Stimulated activated CD8-positive, alpha-beta memory T cell treated with anti-CD3 and anti-CD28 coated beads, Interleukin-12 subunit alpha, Interleukin-12 subunit beta, amount 100 ng/mL, for 24 hours (primary cell): ENCODE measurements around the gene PIP4K2A.

Source experiments
- DNase-seq: peaks from one replicate; pipeline ENCODE4 v3.0.0-alpha.2; 2020; ENCODE audit errors: extremely low read depth

PIP4K2A gene

DNA sequence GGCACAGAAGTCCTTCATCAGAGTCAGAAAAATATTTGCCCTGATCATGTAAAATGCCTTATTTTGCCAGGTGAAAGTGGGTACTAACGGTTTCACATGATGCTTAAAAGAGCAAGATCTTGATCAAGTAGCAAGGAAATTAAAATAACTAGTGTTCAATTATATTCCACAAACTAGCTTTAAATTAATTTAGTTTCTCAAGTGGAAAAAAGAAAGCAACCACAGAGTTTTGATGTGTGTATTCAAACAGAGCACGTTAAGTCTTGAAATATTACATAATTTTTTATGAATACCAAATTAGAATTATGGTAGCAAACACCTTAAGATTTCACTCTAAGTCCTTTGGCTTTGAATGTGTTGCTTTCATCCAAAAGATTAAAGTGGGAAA lies 47.3 kb downstream of the PIP4K2A start:
- DNase-seq, result no peak

DNA sequence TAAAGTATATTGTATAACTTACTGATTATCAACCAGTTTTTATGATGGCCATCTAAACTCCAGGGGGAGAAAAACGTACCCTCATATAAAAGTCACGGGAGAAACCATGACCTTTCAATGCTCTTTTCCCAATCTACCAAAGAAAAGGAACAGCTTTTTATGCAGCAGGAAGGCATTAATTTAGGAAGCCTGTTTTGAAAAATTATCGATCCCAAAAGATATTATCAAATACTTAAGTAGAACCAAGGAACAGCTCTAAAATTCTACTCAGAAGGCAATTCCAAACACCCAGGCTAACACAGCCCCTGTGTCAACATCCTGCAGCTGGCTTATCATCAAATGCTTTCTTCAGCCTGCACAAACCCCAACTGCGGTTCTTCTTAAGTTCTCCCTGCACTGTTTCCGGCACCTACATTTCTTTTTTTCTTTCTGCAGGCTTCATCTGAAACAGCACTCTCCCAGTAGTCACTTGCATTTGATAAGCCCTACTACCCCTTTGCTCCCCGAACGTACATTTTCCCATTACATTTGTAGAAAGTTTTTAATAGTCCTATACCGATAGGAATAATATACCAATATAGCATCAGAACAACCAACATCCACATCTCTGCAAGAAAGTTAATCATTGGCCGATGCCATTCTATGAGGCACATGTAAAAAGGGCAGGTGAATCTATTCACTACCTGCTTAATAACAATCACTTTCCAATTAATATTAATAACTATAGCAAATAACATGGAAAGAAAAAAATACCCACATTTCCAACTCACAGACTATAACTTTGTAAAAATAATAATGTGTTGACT lies 47.9 kb downstream of the PIP4K2A start:
- no peak for DNase-seq

DNA sequence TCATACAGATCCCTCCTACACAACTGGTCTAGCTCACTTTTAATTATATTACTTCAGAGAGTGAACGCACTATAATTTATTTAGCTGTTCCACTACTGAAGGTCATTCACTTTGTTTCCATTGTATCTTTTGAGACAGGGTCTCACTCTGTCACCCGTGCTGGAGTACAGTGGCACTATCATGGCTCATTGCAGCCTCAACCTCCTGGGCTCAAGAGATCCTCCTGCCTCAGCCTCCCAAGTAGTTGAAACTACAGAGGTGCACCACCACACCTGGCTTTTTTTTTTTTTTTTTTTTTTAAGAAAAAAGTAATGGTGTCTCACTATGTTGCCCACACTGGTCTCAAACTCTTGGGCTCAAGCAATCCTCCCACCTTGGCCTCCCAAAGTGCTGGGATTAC lies 49.0 kb downstream of the PIP4K2A start:
- DNase-seq, result no peak

DNA sequence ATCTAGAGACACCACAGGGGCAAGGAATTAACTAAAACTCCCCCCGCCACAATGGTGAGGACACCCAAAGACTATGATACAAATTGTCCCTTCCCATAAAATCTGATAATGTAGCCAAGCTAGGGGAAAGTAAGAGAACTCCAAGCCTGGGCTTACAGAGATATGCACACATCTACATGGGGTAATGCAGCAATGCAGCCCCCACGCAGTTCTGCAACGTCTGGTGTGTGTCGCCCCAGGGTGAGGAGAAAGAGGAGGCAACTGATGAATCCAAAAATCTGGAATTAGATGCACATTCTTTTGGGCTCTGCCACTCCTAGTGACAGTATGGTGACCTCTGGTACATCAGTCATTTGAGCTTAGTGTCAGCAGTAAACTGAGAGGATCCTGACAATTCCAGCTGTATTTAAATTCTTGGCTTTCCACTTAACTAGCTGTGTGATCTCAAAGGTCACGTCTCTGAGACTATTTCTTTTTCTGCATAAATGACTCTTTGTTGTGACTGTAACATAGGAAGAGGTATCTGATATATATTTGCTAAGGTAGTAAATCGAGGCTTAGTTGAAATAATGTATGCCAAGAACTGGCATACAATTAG lies 51.5 kb downstream of the PIP4K2A start:
- no peak for DNase-seq

- DNase-seq, result no peak
Observed at GRCh38 chr10:22659866-22660265, 54.5 kb downstream of the PIP4K2A start.

DNA sequence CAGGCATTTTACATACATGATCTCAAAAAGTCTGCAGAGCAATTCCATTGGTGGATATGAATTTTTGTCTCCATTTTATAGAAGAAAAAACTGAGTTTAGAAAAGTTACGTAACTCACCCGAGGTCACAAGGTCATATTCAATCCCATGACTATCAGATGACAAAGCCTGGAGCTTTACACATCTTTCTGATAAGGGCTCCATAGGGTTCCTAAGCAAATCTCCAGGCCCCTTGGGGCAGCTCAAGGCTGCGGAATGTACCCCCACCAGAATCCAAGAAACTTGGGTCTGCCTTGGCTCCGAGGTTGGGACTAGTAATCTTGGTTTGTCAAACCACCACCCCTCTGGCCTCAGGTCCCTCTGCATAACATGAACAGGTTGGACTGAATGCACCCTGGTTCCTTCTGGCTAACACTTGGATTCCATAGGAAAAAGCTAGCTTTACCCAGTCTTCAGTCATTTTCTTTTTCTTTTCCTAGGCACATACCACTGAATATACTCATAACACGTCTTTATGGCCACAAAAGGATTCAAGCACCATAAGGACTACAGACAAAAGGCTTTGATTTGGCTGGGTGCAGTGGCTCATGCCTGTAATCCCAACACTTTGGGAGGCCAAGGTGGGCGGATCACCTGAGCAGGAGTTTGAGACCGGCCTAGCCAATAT lies 55.5 kb downstream of the PIP4K2A start:
- no peak for DNase-seq

GRCh38 chr10:22657566-22658225 lies 56.7 kb downstream of the PIP4K2A start:
- no peak for DNase-seq

DNA sequence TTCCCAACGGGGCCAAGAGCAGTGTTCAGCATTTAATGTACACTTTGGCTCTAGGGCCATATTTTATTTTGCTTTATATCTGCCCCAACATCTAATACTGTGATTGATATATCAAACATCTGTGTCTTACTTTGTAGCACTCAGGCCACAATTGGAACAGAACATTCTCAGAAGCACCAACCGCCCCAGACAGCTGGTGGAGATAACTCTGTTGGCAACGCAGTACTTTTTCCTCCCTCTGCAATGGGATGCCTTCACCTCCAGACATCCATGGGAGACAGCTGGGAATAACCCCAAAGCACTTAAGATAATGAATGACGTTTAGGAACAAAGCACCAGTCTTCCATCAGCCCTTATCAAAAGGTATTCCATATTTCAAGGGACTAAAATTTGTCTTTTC lies 57.4 kb downstream of the PIP4K2A start:
- DNase-seq, result no peak

DNA sequence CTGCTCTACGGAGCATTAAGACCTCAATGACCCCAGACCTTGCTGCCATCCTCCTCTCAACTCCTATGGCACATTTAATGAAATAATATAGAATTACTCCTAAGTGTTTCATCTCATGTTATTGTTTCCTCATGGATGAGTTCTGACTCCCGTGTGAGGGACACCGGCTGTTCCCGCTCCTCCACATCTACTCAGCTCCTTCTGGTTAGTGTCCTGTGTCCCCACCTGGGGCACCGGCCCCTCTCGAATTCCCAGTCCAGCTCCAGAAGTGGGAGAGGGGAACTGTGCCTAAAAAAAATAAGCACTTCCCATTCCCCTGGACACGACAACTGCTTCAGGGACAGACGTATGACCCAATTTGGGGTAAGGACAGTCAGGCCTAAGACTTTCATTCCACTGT lies 58.3 kb downstream of the PIP4K2A start:
- DNase-seq, result no peak

GRCh38 chr10:22655312-22655981 lies 58.9 kb downstream of the PIP4K2A start:
- no peak for DNase-seq

GRCh38 chr10:22652988-22653481 lies 61.3 kb downstream of the PIP4K2A start:
- DNase-seq, result no peak

GRCh38 chr10:22651276-22651980 lies 63.0 kb downstream of the PIP4K2A start:
- no peak for DNase-seq

DNA sequence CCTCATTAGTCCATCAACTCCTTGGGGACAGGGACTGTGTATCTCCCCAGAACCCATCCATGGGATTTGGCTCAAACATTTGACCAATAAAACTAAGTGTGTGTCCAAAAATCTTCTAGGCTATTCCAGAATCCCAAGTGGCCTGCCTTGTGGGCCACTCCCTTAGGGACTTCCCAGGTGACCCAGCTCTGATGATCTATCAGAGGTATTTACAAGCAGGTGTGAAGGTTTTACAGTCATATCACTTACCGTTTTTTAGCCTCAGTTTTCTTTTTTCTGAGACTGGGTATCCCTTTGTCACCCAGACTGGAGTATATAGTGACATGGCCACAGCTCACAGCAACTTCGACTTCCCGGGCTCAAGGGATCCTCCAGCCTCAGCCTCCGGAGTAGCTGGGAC lies 64.4 kb downstream of the PIP4K2A start:
- DNase-seq, result no peak

DNA sequence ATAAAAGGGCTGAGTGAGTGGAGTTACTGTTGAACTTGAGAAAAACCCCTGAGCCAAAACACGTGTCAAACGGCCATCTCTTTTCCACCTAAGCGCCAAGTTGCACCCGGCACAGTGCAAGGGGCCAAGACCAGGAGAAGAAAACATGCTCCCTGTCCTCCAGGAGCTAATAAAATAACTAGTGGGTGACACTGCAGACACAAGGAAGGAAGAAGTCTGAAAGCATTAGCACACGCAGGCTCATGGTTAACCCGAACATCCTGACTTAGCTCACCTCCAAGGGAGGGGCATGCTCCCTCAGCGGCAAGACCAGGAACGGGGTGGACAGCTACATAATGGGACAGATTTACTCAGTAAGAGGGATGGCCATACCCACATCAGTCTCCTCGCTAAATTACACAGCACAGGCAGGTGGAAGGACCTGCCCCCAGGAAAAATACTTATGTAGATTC lies 65.0 kb downstream of the PIP4K2A start:
- no peak for DNase-seq

DNA sequence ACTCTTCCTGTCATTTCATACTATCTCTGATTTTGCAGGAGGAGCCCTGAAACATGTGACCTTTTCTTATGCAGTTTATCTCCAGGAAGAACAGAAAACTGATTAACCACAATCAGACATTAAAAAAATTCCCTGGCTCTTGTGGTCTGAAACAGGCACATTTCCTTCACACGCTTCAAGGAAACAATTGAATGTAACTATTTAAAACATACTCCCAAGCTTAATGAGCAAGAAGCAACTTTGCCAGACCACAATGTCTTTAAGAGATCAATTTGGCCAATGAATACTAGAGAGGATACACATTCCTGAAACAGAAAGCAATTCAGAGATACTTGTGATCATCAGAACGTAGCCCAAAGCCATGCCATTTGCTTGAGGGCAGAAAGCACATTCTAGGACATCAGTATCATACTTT lies 65.8 kb downstream of the PIP4K2A start:
- no peak for DNase-seq

GRCh38 chr10:22647244-22647643 lies 67.1 kb downstream of the PIP4K2A start:
- no peak for DNase-seq

DNA sequence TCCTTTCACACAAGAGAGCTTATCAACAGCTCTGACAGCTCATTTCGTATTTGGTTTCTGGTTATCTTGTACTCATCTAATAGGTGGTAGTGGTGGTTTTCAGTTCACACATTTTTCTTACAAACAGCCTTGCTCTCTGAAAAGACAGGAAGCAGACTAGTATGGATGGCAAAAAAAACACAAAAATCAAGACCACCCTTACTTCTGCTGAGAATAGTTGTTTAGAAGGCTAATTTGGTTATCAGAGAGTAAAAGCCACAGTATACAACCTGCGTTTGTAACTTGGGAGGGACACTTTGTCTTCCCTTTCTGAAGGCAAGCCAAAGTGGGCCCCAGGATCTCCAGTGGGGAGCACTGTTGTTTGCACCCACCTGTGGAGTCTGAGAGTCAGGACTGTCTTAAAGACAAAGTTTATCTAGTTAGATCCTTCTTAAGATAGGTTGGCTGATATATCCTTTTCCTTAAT lies 68.0 kb downstream of the PIP4K2A start:
- no peak for DNase-seq

- no peak for DNase-seq
Observed at GRCh38 chr10:22644222-22644621, 70.2 kb downstream of the PIP4K2A start.

GRCh38 chr10:22643775-22644174 lies 70.6 kb downstream of the PIP4K2A start:
- no peak for DNase-seq

- DNase-seq, result no peak
Observed at GRCh38 chr10:22643116-22643515, 71.3 kb downstream of the PIP4K2A start.

- no peak for DNase-seq
Observed at GRCh38 chr10:22641743-22642142, 72.6 kb downstream of the PIP4K2A start.
